Stimulated activated CD8-positive, alpha-beta memory T cell treated with anti-CD3 and anti-CD28 coated beads, Interleukin-2, amount 100 ng/mL, for 48 hours (primary cell): Measurements from ENCODE around the gene SMIM8.

Experiments
- DNase-seq, 2 donors: peaks; one replicate each; pipeline ENCODE4 v3.0.0-alpha.2; 2020; ENCODE audit warnings: low read depth in 2 of 2

Gene SMIM8

DNA sequence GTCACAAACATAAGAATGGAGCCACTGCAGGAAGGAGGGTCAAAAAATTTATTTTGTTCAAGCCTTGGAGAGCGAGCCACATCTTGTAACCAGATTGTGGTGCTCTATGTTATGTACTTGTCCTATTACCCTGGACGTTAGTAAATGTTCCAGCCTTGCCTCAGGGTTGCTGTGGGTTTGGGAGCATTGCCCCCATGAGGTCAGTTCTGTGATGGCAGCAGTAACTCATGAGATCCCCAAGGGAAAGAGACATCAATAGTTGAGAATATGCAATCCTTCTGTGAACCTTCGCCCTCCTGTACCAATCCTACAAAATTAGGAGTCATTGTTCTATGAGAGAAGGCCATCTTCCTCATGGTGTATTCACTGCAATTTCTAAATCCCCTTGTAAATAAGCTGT is 68.9 kb downstream of the SMIM8 start:
- no peak for DNase-seq
